ENCODE data around the gene PLEKHG7. TPM values are rescaled to one million over a fixed set of nuclear protein-coding genes. Genes with fewer than 3 reads are reported as not detected.

Gene PLEKHG7
- total RNA-seq, 1 donor from 2014 or later: 0.10 TPM

DNA sequence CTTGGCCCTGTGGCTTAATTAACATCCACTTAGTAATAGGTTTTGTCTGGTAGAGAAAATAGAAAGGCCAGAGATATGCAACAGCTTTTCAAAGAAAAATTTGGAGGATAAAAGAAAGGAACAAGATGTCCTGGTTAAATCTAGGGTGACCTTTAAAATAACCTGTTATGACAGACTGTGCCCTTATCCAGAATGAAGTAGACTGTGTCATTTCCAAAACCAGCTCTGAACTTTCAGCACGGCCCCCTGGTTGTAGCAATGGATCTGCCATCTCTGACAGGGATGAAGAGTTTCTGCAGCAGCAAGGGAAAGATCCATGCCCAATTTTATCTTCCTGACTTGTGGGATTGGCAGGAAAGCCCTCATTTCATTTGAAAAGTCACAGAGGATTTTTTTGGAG lies 5.1 kb downstream of the PLEKHG7 start:
- DNase-seq (ENCODE audit: low read depth): no peak

DNA sequence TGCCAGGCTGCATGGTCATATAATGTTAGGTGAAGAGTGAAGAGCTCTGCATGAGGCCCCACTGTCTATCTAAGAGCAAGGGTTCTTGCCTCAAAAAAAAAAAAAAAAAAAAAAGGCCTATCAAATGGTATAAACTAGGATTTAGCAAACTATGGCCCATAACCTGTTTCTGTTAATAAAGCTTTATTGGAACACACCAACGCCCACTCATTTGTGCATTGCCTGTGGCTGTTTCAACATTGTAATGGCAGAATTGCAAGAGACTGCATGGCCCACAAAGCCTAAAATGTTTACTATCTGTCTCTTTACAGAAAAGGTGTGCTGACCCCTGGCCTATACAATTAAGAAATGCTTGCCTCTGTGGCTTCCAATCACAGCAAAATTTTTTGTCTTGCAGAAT lies 12.8 kb downstream of the PLEKHG7 start:
- DNase-seq (ENCODE audit: low read depth): no peak

DNA sequence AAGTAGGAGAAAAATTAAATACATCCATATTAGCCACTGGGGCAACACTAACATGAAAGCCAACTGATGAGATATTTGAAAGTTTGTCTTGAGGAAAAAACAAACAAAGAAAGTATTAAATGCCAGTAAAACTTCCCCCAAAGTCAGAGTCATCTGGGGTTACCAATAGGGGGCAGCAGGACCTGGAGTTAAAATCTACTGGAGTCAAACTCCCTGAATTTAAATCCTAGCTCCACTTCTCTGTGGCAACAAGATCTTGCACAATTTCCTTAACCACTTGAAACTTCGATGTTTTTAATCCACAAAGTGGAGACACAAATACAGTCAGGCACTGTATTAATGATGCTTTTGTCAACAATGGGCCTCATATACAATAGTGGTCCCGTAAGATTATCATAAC lies 14.4 kb downstream of the PLEKHG7 start:
- peak; percentile 65 for DNase-seq (ENCODE audit: low read depth)

DNA sequence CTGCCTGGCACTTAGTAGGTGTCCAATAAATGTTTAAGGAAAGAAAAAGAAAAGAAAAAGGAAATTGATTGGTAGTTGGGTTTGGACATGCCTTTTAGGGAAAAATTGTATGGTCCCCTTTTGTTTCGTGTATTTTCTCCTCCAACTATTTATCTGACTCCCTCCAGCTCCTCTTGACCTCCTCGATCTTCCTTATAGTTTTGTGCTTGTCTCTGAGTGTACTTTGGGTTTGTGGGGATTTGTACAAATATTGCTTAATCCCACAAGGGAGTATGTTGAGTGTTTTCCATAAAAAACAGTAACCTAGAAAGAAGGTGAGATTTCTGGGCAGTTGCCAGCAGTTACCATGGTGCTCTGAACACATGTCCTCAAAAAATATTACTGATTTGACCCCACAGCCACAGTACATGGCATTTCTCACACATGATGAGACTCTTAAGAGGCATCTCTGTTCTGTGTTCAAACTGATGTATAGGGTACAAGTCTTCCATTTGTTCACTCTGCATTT lies 15.7 kb downstream of the PLEKHG7 start:
- peak; percentile 47 for DNase-seq (ENCODE audit: low read depth)

DNA sequence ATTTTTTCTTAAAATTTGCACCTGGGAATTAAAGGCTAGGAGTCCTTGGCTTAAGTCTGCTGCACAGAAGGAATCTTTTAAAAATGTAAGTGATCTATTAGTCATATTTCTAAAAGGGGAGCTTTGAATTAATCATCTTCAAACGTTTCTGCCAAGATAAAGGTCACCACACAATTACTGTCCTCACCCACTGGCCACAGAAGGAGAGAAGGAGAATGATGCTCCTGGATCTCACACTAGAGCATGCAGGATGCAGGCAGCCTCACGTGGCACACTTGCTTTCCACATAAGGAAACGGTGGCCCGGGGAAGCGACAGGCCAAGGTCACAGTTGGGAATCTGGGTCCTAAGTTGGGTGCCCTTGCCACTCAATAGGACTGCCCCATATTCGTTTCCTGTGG lies 16.9 kb downstream of the PLEKHG7 start:
- DNase-seq (ENCODE audit: low read depth): no peak

DNA sequence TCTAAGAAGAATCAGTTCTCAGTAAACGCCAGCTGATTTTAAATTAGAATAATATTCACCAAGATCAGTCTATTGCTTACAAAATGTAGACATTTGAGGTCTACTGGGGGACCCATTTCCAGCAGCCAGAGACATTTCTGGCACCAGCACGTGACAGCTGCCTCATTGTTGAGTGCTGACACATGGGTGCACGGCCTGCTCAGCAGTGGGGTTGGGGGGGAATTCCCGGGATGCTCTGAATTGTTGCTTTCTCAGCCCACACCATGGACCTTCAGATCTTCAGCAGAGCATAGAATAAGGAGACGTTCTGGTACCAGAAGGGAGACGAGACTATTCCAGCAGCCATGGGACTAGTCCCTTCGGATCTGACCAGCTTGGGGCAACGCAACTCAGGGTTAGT lies 18.3 kb downstream of the PLEKHG7 start:
- DNase-seq (ENCODE audit: low read depth): peak; percentile 15

DNA sequence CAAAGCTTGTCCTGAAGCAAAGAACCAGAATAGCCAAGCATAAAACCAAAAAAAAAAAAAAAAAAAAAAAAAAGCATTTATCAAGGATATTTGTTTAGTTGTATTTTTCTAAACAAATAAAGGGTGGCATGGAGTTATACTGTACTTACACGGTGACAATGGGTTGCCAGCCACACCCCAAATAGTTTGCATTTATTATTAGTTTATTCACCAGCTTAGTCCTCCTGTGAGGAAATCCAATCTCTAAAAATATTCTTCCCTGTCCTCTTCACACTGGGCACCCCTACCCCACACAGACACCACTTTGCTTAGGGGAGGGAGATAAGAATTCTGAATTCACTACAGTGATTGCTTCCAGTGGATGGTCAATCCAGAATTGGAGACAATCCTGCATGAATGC lies 18.9 kb downstream of the PLEKHG7 start:
- no peak for DNase-seq (ENCODE audit: low read depth)

DNA sequence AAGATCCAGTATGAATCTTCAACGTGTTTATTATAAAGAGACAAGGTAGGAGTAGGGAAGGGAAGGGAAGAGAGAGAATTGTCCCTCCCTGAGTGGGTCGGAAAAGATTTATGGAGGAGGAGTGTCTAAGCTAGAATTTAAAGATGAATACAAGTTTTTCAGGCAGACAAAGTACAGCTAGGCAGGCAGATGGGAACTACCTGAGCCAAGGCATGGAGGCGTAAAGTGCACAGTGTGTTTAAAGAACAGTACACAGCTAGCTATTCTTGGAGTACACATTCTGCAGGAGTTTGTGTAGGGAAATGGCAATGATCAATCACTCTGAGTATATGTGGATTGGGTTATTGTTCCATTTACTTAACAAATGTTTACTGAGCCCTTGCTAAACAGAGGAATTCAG lies 20.1 kb downstream of the PLEKHG7 start:
- DNase-seq (ENCODE audit: low read depth): no peak

DNA sequence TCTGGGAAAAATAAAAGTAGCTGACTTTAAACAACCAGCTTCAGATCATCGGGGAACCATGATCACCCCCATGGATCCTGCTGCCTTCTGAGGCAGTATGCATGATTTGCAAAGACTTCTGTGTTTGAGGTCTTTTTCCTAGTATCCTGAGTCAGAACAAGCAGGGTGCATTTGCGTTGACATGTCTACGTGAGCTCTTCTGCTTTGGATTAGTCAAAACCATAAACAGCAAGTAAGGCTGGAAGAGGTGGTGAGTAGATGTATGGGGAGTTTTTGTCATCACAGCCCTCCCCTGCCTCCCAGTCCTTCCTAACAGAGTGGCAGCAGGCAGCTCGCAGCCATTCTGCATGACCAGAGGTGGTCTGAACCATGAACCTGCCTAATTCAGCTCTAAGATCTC lies 24.1 kb downstream of the PLEKHG7 start:
- no peak for DNase-seq (ENCODE audit: low read depth)

DNA sequence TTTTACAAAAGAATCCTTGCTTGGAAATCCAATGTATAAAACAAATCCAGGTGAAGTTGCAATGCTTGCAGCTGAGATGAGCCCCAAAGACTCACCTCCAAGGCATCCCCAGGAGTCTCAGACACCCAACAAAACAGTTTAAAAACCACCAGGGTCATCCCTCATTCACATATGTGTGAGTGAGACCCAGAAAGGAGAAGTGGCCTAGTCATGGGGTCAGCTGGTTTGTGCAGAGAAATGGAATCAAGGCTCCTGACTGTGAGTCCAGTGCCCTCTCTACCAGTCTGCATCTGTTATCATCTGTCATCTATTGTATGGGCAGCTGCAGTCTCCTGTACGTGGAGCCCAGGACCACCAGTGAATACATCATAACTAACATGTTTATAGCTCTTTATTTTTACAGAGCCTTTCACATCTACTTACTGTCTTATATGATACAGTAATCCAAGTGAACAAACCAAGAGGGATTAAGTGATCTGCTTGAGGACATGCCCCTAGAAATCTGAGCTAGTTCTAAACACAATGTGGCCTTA lies 27.1 kb downstream of the PLEKHG7 start:
- DNase-seq (ENCODE audit: low read depth): no peak

DNA sequence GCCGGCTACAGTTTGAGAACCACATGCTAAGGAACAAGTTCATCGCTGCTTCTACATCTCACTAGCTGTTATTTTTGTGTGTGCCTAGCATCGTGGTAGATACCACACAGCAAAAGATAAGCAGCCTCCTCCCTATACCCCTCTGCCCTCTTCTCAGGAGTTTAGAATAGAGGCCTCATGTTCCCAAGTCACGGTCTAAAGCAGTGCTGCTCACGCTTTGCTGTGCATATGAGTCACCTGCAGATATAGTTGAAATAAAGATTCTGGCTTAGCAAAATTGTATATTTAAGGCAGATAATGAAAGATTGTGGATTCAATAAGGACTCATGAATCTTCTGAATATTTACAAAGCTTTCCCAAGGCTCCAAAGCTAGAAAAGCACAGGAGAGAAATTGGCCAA lies 28.0 kb downstream of the PLEKHG7 start:
- DNase-seq (ENCODE audit: low read depth): no peak

DNA sequence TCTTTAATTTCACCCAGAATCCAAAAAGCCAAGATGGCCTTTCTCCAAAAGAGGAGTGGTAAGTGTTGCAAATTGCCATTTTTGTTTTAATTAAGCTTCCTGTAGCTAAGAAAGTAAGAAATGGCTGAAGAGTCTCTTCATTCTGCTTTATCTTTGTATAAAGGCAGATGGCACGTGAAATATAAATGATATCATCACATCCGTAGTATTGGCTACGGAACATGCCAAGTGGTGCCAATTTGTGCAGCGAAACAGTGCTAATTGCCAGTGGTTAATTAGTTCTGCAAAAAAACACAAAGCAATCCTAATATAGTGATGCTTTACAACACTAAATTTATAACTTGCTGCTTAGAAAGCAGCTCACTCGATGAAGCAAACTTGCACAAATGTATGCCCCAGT lies 29.4 kb downstream of the PLEKHG7 start:
- DNase-seq (ENCODE audit: low read depth): no peak

DNA sequence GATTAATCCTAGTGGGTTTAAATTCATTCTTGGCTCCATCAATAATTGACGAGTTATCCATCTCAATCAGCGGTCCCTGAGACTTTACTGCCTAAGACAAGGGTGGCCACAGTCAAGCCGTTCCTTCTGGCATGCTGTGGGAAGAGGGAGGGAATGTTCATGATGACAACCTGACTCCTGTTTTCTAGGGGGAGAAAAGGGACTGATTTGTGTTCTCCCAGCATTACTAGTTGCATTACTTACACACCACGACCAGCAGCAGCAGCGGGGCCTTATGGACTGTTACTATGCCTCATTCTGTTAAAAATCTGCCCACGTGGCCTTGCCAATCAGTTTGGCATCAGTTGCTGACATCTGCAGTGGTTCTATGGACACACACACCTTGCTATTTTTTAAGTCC lies 29.9 kb downstream of the PLEKHG7 start:
- no peak for DNase-seq (ENCODE audit: low read depth)

DNA sequence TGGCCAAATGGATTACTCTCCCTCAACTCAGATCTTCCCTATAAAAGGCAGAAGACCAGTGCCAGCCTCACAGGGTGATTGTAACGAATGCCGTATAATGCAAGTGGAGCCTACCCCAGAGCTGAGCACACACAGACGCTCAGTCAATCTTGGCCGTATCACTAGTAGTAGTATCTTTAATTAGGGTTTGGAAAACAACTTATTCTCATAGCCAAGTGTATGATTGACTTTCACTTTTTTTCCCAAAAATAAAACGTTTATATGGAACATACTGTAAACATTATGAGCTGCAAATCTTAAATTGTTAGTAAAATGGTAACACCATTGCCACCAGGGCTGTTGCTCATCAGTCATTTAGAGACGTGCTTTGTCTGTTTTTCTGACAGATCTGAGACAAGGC lies 30.4 kb downstream of the PLEKHG7 start:
- DNase-seq (ENCODE audit: low read depth): no peak

DNA sequence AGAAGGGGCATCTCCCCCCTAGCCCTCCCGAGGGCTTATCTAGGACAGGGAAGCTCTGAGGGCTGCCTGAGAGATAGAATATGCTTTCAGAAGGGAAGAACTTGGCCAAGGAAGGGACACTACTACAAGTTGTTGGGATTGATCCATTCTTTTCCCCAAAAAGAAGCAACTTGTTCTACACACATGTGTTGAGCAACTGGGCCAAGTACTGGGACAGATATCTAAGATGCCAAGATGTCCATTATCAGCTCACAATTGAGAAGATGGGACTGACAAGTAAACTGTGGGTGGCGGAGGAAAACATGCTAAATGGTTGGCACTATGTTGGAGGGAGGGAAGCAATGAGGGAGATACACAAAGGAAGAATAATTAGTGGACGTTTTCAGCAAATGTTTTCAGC lies 30.9 kb downstream of the PLEKHG7 start:
- no peak for DNase-seq (ENCODE audit: low read depth)

DNA sequence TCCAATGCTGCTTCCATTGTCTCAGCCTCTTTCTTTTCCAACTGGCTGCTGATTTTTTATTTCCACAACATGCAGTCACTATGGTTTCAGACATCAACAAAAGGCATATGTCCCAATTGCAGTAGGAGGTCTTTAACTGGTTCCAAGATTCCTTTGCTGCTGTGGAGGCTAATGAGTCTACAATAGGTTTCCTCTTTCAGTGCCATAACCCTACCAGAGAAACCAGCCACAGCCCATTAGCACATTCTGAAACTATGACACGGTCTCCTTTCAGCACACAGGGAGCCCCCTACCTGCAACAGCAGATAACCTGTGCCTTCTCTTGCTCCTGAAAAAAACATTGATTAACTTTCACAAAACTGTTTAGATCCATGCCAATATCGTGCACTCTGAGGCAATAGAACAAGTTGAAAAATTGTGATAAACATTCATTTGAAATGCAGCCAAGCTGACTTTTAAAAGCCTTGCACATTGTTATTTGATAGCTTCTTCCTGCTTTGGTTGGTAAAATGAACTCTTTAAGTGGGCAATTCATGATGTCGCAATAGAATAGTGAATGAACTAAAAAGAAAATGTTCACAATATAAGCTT lies 32.4 kb downstream of the PLEKHG7 start:
- peak; percentile 99 for DNase-seq (ENCODE audit: low read depth)

DNA sequence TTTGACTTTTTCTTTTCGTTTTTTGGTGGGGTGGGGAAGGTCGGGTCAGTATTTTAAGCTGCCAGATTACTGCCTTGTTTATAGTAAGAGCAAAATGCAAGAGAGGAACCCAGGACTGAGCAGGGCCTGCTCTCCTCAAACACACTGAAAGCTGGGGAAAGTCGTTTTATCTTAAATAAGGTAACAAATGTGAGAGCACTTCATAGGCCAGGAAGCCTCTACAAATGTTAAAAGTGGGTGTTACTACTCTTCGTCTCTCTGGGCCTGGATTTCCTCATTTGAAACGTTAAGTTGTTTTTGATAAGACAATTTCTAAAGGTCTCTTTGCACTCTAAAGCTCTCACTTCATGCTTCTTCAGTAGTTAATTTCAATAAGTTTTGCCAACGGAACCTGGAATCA lies 33.8 kb downstream of the PLEKHG7 start:
- no peak for DNase-seq (ENCODE audit: low read depth)

DNA sequence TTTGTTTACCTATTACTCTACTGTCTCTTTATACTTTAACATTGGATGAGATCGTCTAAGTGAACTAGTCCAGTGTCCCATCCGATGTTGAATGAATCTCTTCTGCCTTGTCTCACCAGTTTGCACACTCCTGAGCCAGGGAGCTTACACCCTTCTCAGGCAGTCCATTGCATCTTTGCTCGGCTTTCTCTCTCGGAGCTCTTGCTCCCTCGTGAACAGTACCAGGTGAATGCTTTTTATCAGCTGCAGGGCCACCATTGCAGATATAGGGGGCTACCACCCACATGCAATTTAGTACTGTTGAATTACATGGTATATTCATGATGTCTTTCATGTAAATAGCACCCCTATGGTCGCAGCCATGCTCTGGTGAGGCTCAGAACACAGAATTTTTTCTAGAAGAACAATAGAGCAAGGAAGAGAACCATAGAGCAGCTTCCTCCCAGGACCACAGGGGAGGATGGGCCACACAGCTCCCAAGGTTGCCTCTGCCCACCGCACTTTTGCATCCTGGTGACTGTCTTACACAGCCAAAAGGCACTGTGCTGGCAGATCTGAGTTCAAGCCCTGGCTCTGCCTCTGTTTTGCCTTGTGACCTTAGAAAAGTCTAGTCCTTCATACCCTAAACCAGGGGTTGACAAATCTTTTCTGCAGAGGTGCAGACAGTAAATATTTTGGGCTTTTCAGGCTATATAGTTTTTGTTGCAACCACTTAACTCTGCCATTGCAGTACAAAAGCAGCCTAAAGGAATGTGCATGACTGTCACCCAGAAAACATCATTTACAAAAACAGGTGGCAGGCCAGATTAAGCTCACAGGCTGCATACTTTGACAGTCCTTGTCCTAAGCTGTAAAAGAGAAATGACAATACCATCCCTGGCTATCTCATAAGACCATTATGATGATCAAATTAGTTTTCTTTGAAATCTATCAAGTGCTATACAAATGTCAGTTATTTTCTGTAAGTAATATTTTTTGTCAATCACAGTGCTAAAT lies 35.4 kb downstream of the PLEKHG7 start:
- no peak for DNase-seq (ENCODE audit: low read depth)

DNA sequence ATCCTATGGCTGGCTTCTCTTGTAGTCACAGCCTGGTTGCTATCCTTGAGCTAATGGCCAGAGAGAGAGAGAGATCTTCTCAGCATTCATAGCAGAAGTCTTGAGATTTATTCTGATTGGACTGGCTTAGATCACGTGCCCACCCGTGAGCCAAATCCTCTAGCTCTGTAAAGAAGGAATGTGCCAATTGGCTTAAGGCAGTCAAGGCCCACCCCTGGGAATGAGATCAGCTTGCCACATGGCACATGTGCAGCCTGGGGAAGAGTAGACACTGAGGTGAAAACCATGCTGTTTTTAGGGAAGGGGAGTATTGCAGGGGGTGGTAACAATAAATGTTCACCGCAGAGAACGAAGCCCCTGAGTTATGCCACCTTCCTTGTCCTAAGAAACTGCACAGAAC lies 36.3 kb downstream of the PLEKHG7 start:
- no peak for DNase-seq (ENCODE audit: low read depth)

DNA sequence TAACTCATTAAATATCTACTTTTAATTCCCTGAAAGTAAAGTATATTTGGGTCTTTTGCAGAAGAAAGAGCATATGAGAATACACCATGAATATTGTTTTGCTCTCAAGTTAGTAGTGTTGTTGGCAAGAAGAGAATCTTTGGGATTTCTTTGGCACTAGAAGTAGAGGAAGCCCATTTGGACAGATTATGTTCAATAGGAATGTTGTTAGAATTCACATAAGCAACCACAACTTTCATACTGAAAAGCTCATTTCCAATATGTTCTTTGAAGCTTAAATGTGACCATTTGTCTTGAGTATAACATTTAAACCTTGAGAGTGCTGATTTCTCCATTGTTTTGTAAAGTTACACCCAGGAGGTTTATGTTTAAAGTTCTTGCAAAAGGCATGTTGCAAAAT lies 37.6 kb downstream of the PLEKHG7 start:
- DNase-seq (ENCODE audit: low read depth): no peak

DNA sequence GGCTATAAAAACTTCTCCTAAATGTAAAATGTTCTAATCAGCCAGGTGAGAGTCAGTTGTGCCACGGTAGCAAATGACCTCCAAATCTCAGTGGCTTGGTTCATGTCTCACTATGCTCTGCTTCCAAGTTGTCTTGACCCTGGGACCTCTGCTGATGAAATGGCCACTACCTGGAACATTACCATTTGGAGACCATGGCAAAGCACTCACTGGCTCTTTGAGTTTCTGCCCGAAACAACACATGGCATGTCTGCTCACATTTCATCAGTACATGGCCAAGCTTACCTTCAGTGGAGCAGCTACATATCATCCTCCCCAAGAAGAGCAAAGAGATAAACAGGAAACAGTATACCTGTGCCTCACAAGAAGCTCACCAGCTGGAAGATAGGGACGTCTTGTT lies 40.2 kb downstream of the PLEKHG7 start:
- no peak for DNase-seq (ENCODE audit: low read depth)

DNA sequence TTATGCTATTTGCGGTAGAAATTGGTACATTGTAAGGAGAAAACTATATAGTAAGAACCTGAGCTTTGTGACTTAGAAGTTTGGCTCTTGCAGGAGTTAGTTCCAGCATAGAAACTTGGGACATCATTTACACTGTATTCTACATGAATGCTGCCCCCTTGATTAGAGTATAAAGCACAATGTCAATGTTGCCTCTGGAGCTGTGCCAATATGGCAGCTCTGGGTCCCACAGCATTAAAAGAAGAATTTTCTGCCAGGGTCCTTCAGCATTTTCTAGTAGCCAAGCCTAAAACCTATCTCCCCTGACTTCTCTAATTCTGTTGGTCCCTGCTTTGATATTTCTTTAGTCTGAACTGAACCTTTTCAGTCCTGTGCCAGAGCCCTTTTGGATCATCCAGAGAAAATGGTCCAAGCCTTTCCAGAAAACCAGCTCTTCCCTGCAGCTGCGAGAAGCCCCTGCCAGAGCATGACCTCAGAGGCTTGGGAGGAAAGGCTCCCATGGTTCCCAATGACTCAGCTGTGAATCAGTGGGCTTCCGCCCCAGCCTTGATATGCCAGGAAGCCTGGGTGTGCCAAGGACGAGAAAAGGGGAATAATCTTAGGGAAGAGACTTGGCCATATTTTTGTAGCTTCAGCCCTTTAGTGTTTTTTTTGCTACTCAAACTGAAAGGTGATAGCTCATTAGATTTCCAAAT lies 43.2 kb downstream of the PLEKHG7 start:
- DNase-seq (ENCODE audit: low read depth): peak; percentile 90

All from renal cortical epithelial cell (primary cell).